ENCODE measurements around the gene OR13C3. TPM values are rescaled to one million over a fixed set of nuclear protein-coding genes. Genes with fewer than 3 reads are reported as not detected.

OR13C3 gene
- not detected in 2 replicates for total RNA-seq

- TF ChIP-seq CTCF (IDR thresholded peaks at IDR 0.05; ENCODE audit: insufficient read depth, low read depth, low read length): no peak
These were observed at the start of gene OR13C3 for GRCh38 chr9:104536756-104537155. Gene OR13C3 (minus strand): TSS chr9:104536856. CDS start chr9:104536723, 133 bp downstream.

DNA sequence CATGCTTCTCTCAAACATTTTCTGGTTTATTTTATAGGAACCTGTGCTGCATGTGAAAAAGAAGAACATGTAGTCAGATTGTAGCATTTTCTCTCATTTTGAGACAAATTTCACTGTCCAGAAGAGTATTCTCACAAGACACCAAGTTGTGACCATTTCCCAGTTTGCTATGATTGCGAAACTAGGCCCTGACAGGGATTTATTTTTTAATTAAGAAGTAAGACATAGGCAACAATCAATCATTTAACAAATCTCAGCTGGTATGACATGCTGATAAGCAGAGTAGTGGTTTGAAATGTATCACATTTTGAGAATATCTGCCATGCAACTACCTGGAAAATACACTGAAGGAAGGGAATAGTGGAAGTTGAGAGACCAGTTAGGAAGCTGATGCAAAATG is 43.9 kb upstream of the OR13C3 start:
- TF ChIP-seq CTCF (IDR thresholded peaks at IDR 0.05; ENCODE audit: insufficient read depth, low read depth, low read length): no peak
- DNase-seq (ENCODE audit: low read depth): no peak

More at GRCh38 chr9:104536756-104537155, at the start of gene OR13C3:
- no peak within 1 kb of the TSS for H3K4me3 ChIP-seq (ENCODE audit: low read depth, low read length)
- DNase-seq (ENCODE audit: low read depth): no peak

GRCh38 chr9:104577263-104577662 is 40.6 kb upstream of the OR13C3 start:
- no peak for DNase-seq (ENCODE audit: low read depth)
- TF ChIP-seq CTCF (IDR thresholded peaks at IDR 0.05; ENCODE audit: insufficient read depth, low read depth, low read length): no peak
- H3K4me3 ChIP-seq (ENCODE audit: low read depth, low read length): no peak overlapping the region

More for the DNA sequence above, 43.9 kb upstream of the OR13C3 start:
- no peak overlapping the region for H3K4me3 ChIP-seq (ENCODE audit: low read depth, low read length)

DNA sequence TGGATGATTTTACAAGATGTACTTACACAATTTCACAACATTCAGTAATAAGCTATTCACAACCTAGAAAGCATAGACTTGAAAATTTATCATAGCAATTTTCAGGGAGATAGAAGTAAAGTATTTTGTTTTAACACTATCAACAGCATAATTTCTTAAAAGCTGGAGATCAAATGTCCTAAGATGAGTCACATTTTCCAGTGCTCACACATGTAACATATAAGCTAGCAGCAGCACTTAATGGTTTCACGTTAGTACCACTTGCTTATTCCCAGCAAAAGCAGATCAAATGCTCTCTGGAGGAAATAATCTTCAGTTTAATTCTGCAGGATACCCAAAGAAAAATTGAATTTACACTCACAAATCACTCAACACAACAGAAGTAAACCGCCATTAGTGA is 38.8 kb upstream of the OR13C3 start:
- TF ChIP-seq CTCF (IDR thresholded peaks at IDR 0.05; ENCODE audit: insufficient read depth, low read depth, low read length): no peak
- DNase-seq (ENCODE audit: low read depth): no peak
- no peak overlapping the region for H3K4me3 ChIP-seq (ENCODE audit: low read depth, low read length)

DNA sequence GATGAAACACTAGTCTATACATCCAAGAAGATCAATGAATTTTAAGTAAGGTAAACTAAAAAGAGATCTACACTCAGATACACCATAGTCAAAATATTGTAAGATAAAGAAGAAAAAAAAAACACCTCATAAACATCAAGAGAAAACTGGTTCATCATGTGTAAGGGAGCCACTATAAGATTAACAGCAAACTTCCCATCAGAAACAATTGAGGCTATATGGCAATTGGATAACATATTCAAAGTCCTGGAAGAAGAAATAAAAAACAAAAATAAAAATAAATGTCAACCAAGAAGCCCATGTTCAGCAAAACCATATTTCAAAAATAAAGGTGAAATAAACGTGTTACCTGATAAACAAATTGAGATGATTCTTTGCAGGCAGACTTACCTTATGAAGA is 36.0 kb upstream of the OR13C3 start:
- TF ChIP-seq CTCF (IDR thresholded peaks at IDR 0.05; ENCODE audit: insufficient read depth, low read depth, low read length): no peak

DNA sequence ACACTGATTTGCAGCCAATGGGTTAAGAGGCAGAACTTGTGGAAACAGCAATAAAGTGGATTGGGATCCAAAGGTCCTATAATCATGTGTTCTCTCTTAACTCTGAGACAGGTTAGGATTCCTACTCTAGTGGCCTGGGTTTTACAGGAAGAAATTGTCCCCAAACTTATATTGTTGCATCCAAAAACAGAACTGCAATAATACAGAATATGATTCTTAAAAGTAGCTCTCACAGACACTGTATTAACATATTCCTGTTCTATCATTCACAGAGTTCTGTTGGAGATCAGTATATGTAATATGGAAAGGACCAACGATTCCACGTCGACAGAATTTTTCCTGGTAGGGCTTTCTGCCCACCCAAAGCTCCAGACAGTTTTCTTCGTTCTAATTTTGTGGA is 32.2 kb upstream of the OR13C3 start, which contains the start of gene OR13C8:
TSS of gene OR13C8 (plus strand) at position 301 of the 400 bp plus-strand sequence. CDS start at position 301, 0 bp downstream.
- no peak for TF ChIP-seq CTCF (IDR thresholded peaks at IDR 0.05; ENCODE audit: insufficient read depth, low read depth, low read length)
- DNase-seq (ENCODE audit: low read depth): no peak
- H3K4me3 ChIP-seq (ENCODE audit: low read depth, low read length): no peak within 1 kb of the TSS

More for the DNA sequence above, 36.0 kb upstream of the OR13C3 start:
- no peak for DNase-seq (ENCODE audit: low read depth)
- no peak overlapping the region for H3K4me3 ChIP-seq (ENCODE audit: low read depth, low read length)

DNA sequence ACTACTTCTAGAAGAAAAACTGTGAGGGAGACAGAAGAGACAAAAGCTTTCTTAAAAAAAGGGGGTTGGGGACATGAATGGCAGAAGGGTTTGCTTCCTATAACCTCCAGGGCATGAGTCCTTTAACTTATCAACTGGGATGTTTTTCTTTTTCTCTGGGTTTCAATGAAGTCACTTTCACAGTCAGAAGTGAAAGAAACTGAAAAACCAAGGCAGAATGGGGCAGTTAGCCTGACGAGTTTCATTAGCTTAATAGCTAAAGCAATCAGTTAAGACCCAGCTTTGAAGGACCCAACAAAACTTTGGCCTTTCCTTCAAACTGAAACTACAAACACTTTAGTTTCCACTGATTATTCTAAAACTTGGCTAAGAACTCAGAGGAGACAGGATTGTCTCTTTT is 27.7 kb upstream of the OR13C3 start:
- DNase-seq (ENCODE audit: low read depth): no peak
- H3K4me3 ChIP-seq (ENCODE audit: low read depth, low read length): no peak overlapping the region
- TF ChIP-seq CTCF (IDR thresholded peaks at IDR 0.05; ENCODE audit: insufficient read depth, low read depth, low read length): no peak

All from fibroblast of villous mesenchyme (primary cell).